GM21423 (cell line): ENCODE data around the gene RXFP4.
"Not testable (repeated sequence)": the region's sequence is repeated elsewhere in the genome, so short reads cannot be mapped to it uniquely, and the experiment has no call there.

Experiments used
- ATAC-seq: cut with Tn5 transposase; IDR thresholded peaks from one replicate; pipeline ENCODE4 v1.9.1; 2021; ENCODE audit warnings: mild to moderate bottlenecking, moderate library complexity; ENCODE audit not compliant: unreplicated experiment

RXFP4 gene

GRCh38 chr1:155930725-155931124 lies 10.7 kb upstream of the RXFP4 start:
- not testable (repeated sequence) for ATAC-seq

- no peak for ATAC-seq
These were observed 10.0 kb upstream of the RXFP4 start for GRCh38 chr1:155931332-155932038.

GRCh38 chr1:155932081-155932480 lies 9.4 kb upstream of the RXFP4 start:
- no peak for ATAC-seq

- no peak for ATAC-seq
These were observed 9.0 kb upstream of the RXFP4 start for GRCh38 chr1:155932487-155932886.

GRCh38 chr1:155933591-155934096 lies 7.8 kb upstream of the RXFP4 start:
- ATAC-seq: no peak

- ATAC-seq: peak; percentile 90
These were observed 7.1 kb upstream of the RXFP4 start, which contains the start of gene KHDC4 for GRCh38 chr1:155934097-155934935. Gene KHDC4 (minus strand): TSS chr1:155934413. CDS start chr1:155934373, 40 bp downstream.

GRCh38 chr1:155934936-155935590 lies 6.4 kb upstream of the RXFP4 start:
- no peak for ATAC-seq

GRCh38 chr1:155938220-155938627 lies 3.2 kb upstream of the RXFP4 start:
- no peak for ATAC-seq

- ATAC-seq: no peak
These were observed 901 bp upstream of the RXFP4 start for GRCh38 chr1:155940482-155940992.

GRCh38 chr1:155941845-155942531 lies 550 bp downstream of the RXFP4 start:
- ATAC-seq: no peak

GRCh38 chr1:155942578-155943141 lies 1.2 kb downstream of the RXFP4 start:
- no peak for ATAC-seq

GRCh38 chr1:155944444-155944799 lies 3.0 kb downstream of the RXFP4 start:
- ATAC-seq: no peak

GRCh38 chr1:155946633-155947219 lies 5.3 kb downstream of the RXFP4 start:
- peak; percentile 8 for ATAC-seq

GRCh38 chr1:155947292-155947691 lies 5.9 kb downstream of the RXFP4 start:
- ATAC-seq: no peak

- no peak for ATAC-seq
These were observed 6.3 kb downstream of the RXFP4 start for GRCh38 chr1:155947741-155948140.

GRCh38 chr1:155950829-155951228 lies 9.4 kb downstream of the RXFP4 start:
- no peak for ATAC-seq

GRCh38 chr1:155951753-155952504 lies 10.5 kb downstream of the RXFP4 start:
- no peak for ATAC-seq

- no peak for ATAC-seq
These were observed 11.1 kb downstream of the RXFP4 start for GRCh38 chr1:155952505-155952890.

- ATAC-seq: no peak
These were observed 13.2 kb downstream of the RXFP4 start for GRCh38 chr1:155954645-155955044.
